GM11168 (cell line): ENCODE measurements around the gene CABP7.

Experiments
- in situ Hi-C: fragments of 300-500 bp; cut with MboI; formaldehyde crosslinking; loops from one replicate; pipeline ENCODE4 v1.12.0; 2022; ENCODE audit warnings: low sequenced_read_pairs; ENCODE audit not compliant: unreplicated experiment

CABP7 gene

GRCh38 chr22:29718949-29719898 lies 579 bp upstream of the CABP7 start:
- in situ Hi-C loops, result no loop called here

- in situ Hi-C loops, result no loop called here
These were observed 1.1 kb downstream of the CABP7 start for GRCh38 chr22:29720811-29721323.

GRCh38 chr22:29722151-29722550 lies 2.3 kb downstream of the CABP7 start:
- in situ Hi-C loops, result no loop called here

GRCh38 chr22:29722587-29722986 lies 2.8 kb downstream of the CABP7 start:
- in situ Hi-C loops, result no loop called here

- in situ Hi-C loops, result no loop called here
These were observed 4.0 kb downstream of the CABP7 start for GRCh38 chr22:29723766-29724165.

- in situ Hi-C loops, result no loop called here
These were observed 5.0 kb downstream of the CABP7 start for GRCh38 chr22:29724843-29725242.

GRCh38 chr22:29726106-29726505 lies 6.3 kb downstream of the CABP7 start:
- in situ Hi-C loops, result no loop called here

- in situ Hi-C loops, result no loop called here
These were observed 6.8 kb downstream of the CABP7 start for GRCh38 chr22:29726512-29727130.

GRCh38 chr22:29727131-29727523 lies 7.3 kb downstream of the CABP7 start:
- in situ Hi-C loops, result no loop called here

GRCh38 chr22:29729161-29729560 lies 9.4 kb downstream of the CABP7 start:
- in situ Hi-C loops, result no loop called here

- in situ Hi-C loops, result no loop called here
These were observed 11.5 kb downstream of the CABP7 start for GRCh38 chr22:29731058-29731850.

GRCh38 chr22:29732883-29733282 lies 13.1 kb downstream of the CABP7 start:
- in situ Hi-C loops, result no loop called here

- in situ Hi-C loops, result no loop called here
These were observed 13.8 kb downstream of the CABP7 start for GRCh38 chr22:29733362-29734201.

GRCh38 chr22:29734406-29734805 lies 14.6 kb downstream of the CABP7 start:
- in situ Hi-C loops, result no loop called here

GRCh38 chr22:29734838-29735237 lies 15.0 kb downstream of the CABP7 start:
- in situ Hi-C loops, result no loop called here

- in situ Hi-C loops, result no loop called here
These were observed 15.6 kb downstream of the CABP7 start for GRCh38 chr22:29735416-29735815.

GRCh38 chr22:29737251-29738117 lies 17.7 kb downstream of the CABP7 start:
- in situ Hi-C loops, result no loop called here

GRCh38 chr22:29738118-29738815 lies 18.5 kb downstream of the CABP7 start:
- in situ Hi-C loops, result no loop called here
